Neural progenitor cell (in vitro differentiated cells): ENCODE measurements around the gene MFAP2. TPM values are rescaled to one million over a fixed set of nuclear protein-coding genes. Genes with fewer than 3 reads are reported as not detected.

Experiments
- DNase-seq: peaks from one replicate; pipeline ENCODE4 v3.0.0-alpha.2; 2016; ENCODE audit warnings: low spot score
- H2AFZ ChIP-seq: fragments of 200-600 bp; sonication (generic); replicated peaks from 2 replicates; pipeline ENCODE4 v1.6.1; 2016; ENCODE audit warnings: antibody characterized with exemption
- H3F3A ChIP-seq: fragments of 200-600 bp; sonication (generic); 2 replicates; pipeline ENCODE4 v1.6.1; 2016; ENCODE audit warnings: antibody characterized with exemption, low read depth
- H3K27ac ChIP-seq: fragments of 200-600 bp; sonication (generic); 2 replicates; pipeline ENCODE4 v1.5.1; 2016; ENCODE audit warnings: mild to moderate bottlenecking
- H3K27me3 ChIP-seq: fragments of 200-600 bp; sonication (generic); 2 replicates; pipeline ENCODE4 v1.6.1; 2016; ENCODE audit warnings: mild to moderate bottlenecking, moderate library complexity
- H3K36me3 ChIP-seq: fragments of 200-600 bp; sonication (generic); 2 replicates; pipeline ENCODE4 v1.5.1; 2016
- H3K4me1 ChIP-seq: fragments of 200-600 bp; sonication (generic); 2 replicates; pipeline ENCODE4 v1.6.1; 2016; ENCODE audit warnings: mixed run types
- H3K4me2 ChIP-seq: fragments of 200-600 bp; sonication (generic); 2 replicates; pipeline ENCODE4 v1.6.1; 2016
- H3K4me3 ChIP-seq: fragments of 200-600 bp; sonication (generic); 2 replicates; pipeline ENCODE4 v1.5.1; 2016
- H3K79me2 ChIP-seq: fragments of 200-600 bp; sonication (generic); 2 replicates; pipeline ENCODE4 v1.6.1; 2016; ENCODE audit warnings: low read depth
- H3K9ac ChIP-seq: fragments of 200-600 bp; sonication (generic); 2 replicates; pipeline ENCODE4 v1.6.1; 2016
- H3K9me3 ChIP-seq: fragments of 200-600 bp; sonication (generic); 2 replicates; pipeline ENCODE4 v1.5.1; 2016; ENCODE audit warnings: low read depth
- H4K20me1 ChIP-seq: fragments of 200-600 bp; sonication (generic); 2 replicates; pipeline ENCODE4 v1.6.1; 2016; ENCODE audit warnings: low read depth
- H3K27ac Mint-ChIP-seq: 3 replicates; pipeline ENCODE4 v1.8.0; 2021; ENCODE audit warnings: mixed read lengths
- H3K27me3 Mint-ChIP-seq: 2 replicates; pipeline ENCODE4 v1.8.0; 2022; ENCODE audit warnings: low read depth, mild to moderate bottlenecking, inconsistent platforms, moderate library complexity, mixed read lengths; ENCODE audit not compliant: insufficient read depth
- H3K36me3 Mint-ChIP-seq: 3 replicates; pipeline ENCODE4 v1.8.0; 2021; ENCODE audit warnings: mixed read lengths
- H3K4me1 Mint-ChIP-seq: 3 replicates; pipeline ENCODE4 v1.8.0; 2021; ENCODE audit warnings: mixed read lengths
- H3K4me3 Mint-ChIP-seq: 3 replicates; pipeline ENCODE4 v1.8.0; 2021; ENCODE audit warnings: mild to moderate bottlenecking, moderate library complexity, mixed read lengths
- H3K9me3 Mint-ChIP-seq: 3 replicates; pipeline ENCODE4 v1.8.0; 2020; ENCODE audit warnings: mixed read lengths
- EZH2 ChIP-seq: fragments of 200-600 bp; sonication (generic); IDR thresholded peaks from 2 replicates; pipeline ENCODE4 v1.6.1; 2017; ENCODE audit warnings: antibody characterized with exemption, mild to moderate bottlenecking, moderate library complexity
- EZH2phosphoT487 ChIP-seq: fragments of 200-600 bp; sonication (generic); IDR thresholded peaks from 2 replicates; pipeline ENCODE4 v1.6.1; 2017; ENCODE audit warnings: antibody characterized with exemption
- total RNA-seq: library from RNA; depleted of rRNA; stranded (reverse); fragments of >200 nt; gene quantifications from 2 replicates; pipeline ENCODE4 v1.2.3, GENCODE V29; 2015; ENCODE audit warnings: low replicate concordance
- TF ChIP-seq, protein P1 (sequence below): fragments of 200-600 bp; sonication (generic); IDR thresholded peaks from 2 replicates; pipeline ENCODE4 v1.5.1; 2017; ENCODE audit warnings: antibody characterized with exemption, mild to moderate bottlenecking

MFAP2 gene
- total RNA-seq, 1 donor from 2014 or later: 68.8 TPM

DNA sequence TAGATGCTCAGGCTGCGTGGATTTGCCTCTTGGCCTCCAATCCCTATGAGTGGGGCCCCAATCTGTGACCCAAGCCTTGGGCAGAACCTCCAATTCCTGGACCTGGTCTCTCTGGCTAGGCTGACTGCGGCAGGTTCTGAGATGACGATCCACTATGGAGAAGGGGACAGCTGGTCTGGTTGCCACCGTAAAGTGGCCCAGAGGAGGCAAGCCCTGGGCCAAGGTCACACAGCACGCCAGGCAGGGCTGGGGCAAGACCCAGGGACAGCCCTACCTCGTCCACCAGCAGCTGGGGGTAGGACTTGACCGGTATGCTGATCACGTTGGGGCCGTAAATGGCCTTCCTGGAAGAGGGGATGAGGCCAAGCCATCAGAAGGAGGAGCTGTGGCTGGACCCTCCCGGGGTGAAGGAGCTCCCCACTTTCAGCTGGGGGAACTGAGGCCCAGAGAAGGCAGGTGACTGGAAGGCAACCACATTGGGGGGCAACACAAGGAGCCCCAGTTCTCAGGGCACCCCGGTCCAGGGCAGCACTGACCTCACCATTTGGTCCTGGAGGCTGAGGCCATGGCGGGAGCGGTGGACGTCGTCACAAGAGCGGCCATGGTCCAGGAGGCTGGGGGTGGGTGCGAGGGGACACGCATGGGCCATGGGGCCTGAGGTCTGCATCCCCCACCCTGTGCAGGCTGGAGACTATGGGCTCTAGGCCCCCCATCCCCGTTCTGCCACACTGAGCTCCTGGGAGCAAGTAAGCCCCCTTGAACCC lies 21.5 kb upstream of the MFAP2 start:
- no peaks in the 10 kb centered on the region for H3F3A ChIP-seq
- H3K4me2 ChIP-seq: no peak overlapping the region
- Mint-ChIP-seq H3K27ac (no peak overlapping the region), H3K36me3 (no peaks in the 10 kb centered on the region), H3K4me1 (no peaks in the 10 kb centered on the region), H3K4me3 (no peak overlapping the region), H3K27me3 (peaks cover 4% of the 10 kb centered on the region), H3K9me3 (no peaks in the 10 kb centered on the region)
- H2AFZ ChIP-seq: no peak overlapping the region
- no peaks in the 10 kb centered on the region for H3K27me3 ChIP-seq
- DNase-seq: no peak
- no peaks in the 10 kb centered on the region for H3K79me2 ChIP-seq
- H3K4me1 ChIP-seq: no peaks in the 10 kb centered on the region
- H3K4me3 ChIP-seq: no peak overlapping the region
- no peak overlapping the region for H3K27ac ChIP-seq
- H3K9me3 ChIP-seq: no peaks in the 10 kb centered on the region
- TF ChIP-seq, protein P1, sequence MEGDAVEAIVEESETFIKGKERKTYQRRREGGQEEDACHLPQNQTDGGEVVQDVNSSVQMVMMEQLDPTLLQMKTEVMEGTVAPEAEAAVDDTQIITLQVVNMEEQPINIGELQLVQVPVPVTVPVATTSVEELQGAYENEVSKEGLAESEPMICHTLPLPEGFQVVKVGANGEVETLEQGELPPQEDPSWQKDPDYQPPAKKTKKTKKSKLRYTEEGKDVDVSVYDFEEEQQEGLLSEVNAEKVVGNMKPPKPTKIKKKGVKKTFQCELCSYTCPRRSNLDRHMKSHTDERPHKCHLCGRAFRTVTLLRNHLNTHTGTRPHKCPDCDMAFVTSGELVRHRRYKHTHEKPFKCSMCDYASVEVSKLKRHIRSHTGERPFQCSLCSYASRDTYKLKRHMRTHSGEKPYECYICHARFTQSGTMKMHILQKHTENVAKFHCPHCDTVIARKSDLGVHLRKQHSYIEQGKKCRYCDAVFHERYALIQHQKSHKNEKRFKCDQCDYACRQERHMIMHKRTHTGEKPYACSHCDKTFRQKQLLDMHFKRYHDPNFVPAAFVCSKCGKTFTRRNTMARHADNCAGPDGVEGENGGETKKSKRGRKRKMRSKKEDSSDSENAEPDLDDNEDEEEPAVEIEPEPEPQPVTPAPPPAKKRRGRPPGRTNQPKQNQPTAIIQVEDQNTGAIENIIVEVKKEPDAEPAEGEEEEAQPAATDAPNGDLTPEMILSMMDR: no peak
- H3K9ac ChIP-seq: no peak overlapping the region
- H3K36me3 ChIP-seq: no peaks in the 10 kb centered on the region
- H4K20me1 ChIP-seq: no peaks in the 10 kb centered on the region

GRCh38 chr1:16999863-17000262 lies 19.4 kb upstream of the MFAP2 start:
- no peak for DNase-seq
- no peak overlapping the region for H3K9ac ChIP-seq
- no peaks in the 10 kb centered on the region for H3K79me2 ChIP-seq
- H3K4me1 Mint-ChIP-seq: no peaks in the 10 kb centered on the region
- H3K4me2 ChIP-seq: no peak overlapping the region
- H2AFZ ChIP-seq: no peak overlapping the region
- no peaks in the 10 kb centered on the region for H3K4me1 ChIP-seq
- no peaks in the 10 kb centered on the region for H3K9me3 Mint-ChIP-seq
- H3K36me3 Mint-ChIP-seq: peaks cover 3% of the 10 kb centered on the region
- peaks cover 2% of the 10 kb centered on the region for H3K27me3 Mint-ChIP-seq
- no peak overlapping the region for H3K4me3 ChIP-seq
- no peaks in the 10 kb centered on the region for H3K9me3 ChIP-seq
- H3K27me3 ChIP-seq: no peaks in the 10 kb centered on the region
- no peak overlapping the region for H3K4me3 Mint-ChIP-seq
- H3K27ac Mint-ChIP-seq: no peak overlapping the region
- H3F3A ChIP-seq: no peaks in the 10 kb centered on the region
- H3K36me3 ChIP-seq: no peaks in the 10 kb centered on the region
- TF ChIP-seq EZH2phosphoT487 (no peak), EZH2 (no peak)
- TF ChIP-seq, protein P1: no peak
- no peaks in the 10 kb centered on the region for H4K20me1 ChIP-seq
- no peak overlapping the region for H3K27ac ChIP-seq

DNA sequence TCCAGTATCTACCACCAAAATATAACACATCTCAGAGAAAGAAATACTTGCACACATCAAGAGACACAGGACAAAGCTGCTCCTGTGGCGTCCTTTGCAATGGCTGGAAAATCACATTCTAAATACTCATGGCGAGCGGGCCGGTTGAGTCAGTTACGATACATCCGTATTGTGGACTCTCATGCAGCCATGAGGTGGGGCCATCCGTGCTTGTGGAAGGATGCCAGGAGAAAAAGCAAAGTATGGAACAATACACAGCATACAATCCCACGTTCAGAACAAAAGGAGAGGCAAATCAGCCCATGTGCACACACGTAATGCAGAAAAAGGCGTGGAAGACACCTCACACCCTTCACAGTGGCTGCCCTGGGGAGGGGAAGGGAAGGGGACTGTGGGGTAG lies 18.2 kb upstream of the MFAP2 start:
- H3K27me3 Mint-ChIP-seq: peaks cover 2% of the 10 kb centered on the region
- H3K4me3 Mint-ChIP-seq: no peak overlapping the region
- Histone ChIP-seq H3K4me1 (no peaks in the 10 kb centered on the region), H3K4me3 (no peak overlapping the region), H3K27ac (no peak overlapping the region), H3K4me2 (no peak overlapping the region), H3K27me3 (no peaks in the 10 kb centered on the region), H3F3A (no peaks in the 10 kb centered on the region), H3K9ac (no peak overlapping the region), H3K36me3 (no peaks in the 10 kb centered on the region), H4K20me1 (no peaks in the 10 kb centered on the region), H3K9me3 (no peaks in the 10 kb centered on the region), H3K79me2 (no peaks in the 10 kb centered on the region), H2AFZ (no peak overlapping the region)
- DNase-seq: no peak
- no peaks in the 10 kb centered on the region for H3K4me1 Mint-ChIP-seq
- peaks cover 3% of the 10 kb centered on the region for H3K36me3 Mint-ChIP-seq
- TF ChIP-seq, protein P1: no peak
- TF ChIP-seq EZH2 (no peak), EZH2phosphoT487 (no peak)
- H3K9me3 Mint-ChIP-seq: no peaks in the 10 kb centered on the region
- no peak overlapping the region for H3K27ac Mint-ChIP-seq
